ENCODE results near the gene TAAR9. TPM values are rescaled to one million over a fixed set of nuclear protein-coding genes. Genes with fewer than 3 reads are reported as not detected.
"Not testable (repeated sequence)": the region's sequence is repeated elsewhere in the genome, so short reads cannot be mapped to it uniquely, and the experiment has no call there.

The TAAR9 gene
- total RNA-seq, 2 donors from 2014 or later: not detected

DNA sequence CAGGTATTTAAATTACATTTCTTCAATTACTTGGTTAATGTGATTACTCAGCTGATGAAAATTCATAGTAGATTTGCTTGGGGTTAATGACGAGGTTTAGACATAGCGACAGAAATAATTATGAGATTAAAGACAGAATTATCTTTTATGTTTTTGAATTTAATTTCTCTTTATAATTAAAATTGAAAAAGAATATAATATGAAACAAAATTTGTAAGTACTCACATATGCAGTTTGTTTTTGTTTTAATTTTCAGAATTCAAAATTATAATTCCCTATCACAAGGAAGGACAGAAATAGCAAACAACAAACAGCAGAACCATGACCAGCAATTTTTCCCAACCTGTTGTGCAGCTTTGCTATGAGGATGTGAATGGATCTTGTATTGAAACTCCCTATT lies 14.3 kb downstream of the TAAR9 start, which contains the start of gene TAAR8:
TSS of gene TAAR8 (plus strand) at position 301 of the 400 bp plus-strand sequence. CDS start at position 322, 21 bp downstream.
- H3K27ac Mint-ChIP-seq: no peak within 1 kb of the TSS
- ATAC-seq: no peak
- no peak for DNase-seq (ENCODE audit: low spot score in 2 of 2)

DNA sequence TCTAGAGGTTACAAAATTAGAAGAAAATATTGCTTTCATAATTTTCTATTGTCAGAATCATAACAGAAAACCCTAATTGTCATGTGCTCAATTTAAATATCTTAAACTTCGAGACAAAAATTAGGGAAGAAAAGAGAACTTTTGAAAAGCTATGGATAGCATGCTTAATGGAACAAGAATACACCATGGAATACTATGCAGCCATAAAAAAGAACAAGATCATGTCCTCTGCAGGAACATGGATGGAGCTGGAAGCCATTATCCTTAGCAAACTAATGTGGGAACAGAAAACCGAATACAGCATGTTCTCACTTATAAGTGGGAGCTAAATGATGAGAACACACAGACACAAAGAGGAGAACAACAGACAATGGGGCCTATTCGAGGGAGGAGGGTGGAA lies 22.0 kb downstream of the TAAR9 start:
- H3K27ac Mint-ChIP-seq; H3K36me3 Mint-ChIP-seq; H3K9me3 Mint-ChIP-seq; ATAC-seq; DNase-seq (ENCODE audit: low spot score in 2 of 2): not testable (repeated sequence)

More for the DNA sequence above, 14.3 kb downstream of the TAAR9 start, which contains the start of gene TAAR8:
- H3K9me3 Mint-ChIP-seq: no peaks in the 10 kb centered on the region
- no peaks in the 10 kb centered on the region for H3K36me3 Mint-ChIP-seq

DNA sequence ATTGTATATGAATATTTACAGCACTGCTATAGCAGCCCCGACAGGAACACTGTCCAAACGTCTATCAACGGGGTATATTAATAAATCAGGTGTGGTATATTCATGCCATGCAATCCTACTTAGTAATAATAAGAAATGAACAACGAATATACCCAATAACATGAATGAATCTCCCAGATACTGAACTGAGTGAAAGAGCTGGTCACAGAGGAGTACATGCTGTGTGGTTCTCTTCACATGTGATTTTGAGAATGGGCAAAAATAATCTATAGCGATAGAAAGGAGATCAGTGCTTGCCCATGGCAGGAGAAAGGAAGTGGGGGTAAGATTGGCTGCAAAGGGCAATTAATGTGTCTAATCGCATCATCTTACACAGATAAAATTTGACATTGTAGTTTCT lies 28.3 kb downstream of the TAAR9 start:
- DNase-seq (ENCODE audit: low spot score in 2 of 2): no peak
- no peaks in the 10 kb centered on the region for H3K36me3 Mint-ChIP-seq
- ATAC-seq: no peak
- H3K9me3 Mint-ChIP-seq: no peaks in the 10 kb centered on the region
- H3K27ac Mint-ChIP-seq: no peak overlapping the region

DNA sequence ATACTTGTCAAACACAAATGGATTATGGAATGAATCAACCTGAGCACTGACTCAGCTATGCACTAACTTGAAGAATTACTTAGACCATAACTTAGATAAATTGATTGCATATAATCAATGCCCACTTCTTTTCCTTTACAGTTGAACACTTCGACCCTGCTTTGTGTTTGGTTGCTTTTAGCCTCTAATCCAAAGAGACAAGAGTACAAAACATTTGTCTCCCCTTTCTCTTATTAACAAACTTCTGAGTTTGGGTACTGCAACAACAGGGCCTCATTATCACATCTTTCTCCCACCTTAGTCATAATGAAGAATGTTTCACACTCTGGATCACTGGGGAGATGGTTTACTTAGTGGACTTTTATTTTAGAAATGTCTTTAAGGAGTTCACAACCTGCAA lies 29.5 kb downstream of the TAAR9 start:
- ATAC-seq: no peak
- Mint-ChIP-seq H3K27ac (no peak overlapping the region), H3K36me3 (no peaks in the 10 kb centered on the region), H3K9me3 (no peaks in the 10 kb centered on the region)
- DNase-seq (ENCODE audit: low spot score in 2 of 2): no peak

DNA sequence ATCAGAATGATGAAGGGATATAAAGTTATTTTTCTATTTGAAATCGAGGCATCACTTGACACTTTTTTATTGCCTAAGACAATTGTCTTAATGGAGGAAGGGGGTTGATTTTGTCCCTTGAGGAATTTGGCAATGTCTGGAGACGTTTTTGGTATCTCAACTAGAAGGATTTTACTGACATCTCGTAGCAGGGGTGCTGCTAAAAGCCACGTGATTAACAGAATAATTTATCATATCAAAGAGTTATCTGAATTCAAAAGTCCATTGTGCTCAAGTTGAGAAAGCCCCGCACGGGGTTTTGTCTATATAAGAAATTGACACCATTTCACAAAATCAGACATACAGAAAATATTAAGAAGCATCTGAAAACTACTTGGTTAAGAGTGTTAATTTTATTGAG lies 30.5 kb downstream of the TAAR9 start:
- no peaks in the 10 kb centered on the region for H3K36me3 Mint-ChIP-seq
- no peak overlapping the region for H3K27ac Mint-ChIP-seq
- no peaks in the 10 kb centered on the region for H3K9me3 Mint-ChIP-seq
- DNase-seq (ENCODE audit: low spot score in 2 of 2) (no peak), ATAC-seq (no peak)

DNA sequence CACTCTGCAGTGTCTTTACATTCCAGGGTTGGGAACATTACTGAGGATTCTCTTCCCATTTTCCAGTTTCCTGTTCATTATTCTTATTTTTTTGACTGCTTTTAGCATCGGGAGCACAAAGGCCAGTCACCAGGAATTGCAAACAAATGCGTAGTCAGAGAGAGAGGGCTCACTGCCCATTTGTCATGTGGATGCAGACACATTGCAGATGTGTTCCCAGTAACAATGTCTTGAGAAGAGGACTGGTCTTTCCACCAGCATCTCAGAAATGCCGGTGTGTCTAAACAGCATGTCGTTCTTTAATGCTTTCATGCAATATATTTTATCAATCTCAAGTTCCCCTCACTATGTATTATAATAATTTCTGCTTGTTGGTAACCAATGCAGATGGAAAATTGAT lies 31.1 kb downstream of the TAAR9 start:
- H3K27ac Mint-ChIP-seq: no peak overlapping the region
- H3K36me3 Mint-ChIP-seq: no peaks in the 10 kb centered on the region
- no peaks in the 10 kb centered on the region for H3K9me3 Mint-ChIP-seq
- ATAC-seq (no peak), DNase-seq (ENCODE audit: low spot score in 2 of 2) (no peak)

DNA sequence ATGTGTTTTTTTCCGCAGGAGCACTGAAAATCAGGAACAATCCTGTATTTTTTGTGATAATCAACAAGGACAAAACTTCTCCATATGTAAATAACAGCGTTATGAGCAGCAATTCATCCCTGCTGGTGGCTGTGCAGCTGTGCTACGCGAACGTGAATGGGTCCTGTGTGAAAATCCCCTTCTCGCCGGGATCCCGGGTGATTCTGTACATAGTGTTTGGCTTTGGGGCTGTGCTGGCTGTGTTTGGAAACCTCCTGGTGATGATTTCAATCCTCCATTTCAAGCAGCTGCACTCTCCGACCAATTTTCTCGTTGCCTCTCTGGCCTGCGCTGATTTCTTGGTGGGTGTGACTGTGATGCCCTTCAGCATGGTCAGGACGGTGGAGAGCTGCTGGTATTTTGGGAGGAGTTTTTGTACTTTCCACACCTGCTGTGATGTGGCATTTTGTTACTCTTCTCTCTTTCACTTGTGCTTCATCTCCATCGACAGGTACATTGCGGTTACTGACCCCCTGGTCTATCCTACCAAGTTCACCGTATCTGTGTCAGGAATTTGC lies 32.2 kb downstream of the TAAR9 start, which contains the start of gene TAAR6:
TSS of gene TAAR6 (plus strand) at position 102 of the 557 bp plus-strand sequence. CDS start at position 102, 0 bp downstream.
- ATAC-seq: no peak

DNA sequence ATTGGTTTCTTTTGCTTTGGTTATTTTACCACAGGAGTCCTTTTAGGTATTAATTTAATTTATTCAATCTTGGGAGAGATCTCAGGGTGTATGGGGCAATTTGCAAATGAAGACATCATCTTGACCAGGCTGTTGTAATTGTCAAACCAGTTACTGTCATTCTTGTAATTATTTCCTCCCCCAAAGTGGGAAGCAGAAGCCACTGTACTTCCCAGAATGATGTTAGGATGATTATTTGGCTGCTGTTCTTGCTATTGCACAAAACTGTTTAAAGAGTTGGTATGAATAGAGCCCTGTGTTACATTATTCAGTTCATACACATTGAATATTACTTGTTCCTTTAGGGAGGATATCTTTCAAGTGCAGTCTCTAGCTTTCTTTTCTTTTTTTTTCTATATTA lies 33.7 kb downstream of the TAAR9 start:
- Mint-ChIP-seq H3K9me3 (no peaks in the 10 kb centered on the region), H3K36me3 (no peaks in the 10 kb centered on the region), H3K27ac (no peak overlapping the region)
- ATAC-seq (no peak), DNase-seq (ENCODE audit: low spot score in 2 of 2) (no peak)

More for the DNA sequence above, 32.2 kb downstream of the TAAR9 start, which contains the start of gene TAAR6:
- H3K36me3 Mint-ChIP-seq: no peaks in the 10 kb centered on the region
- no peak within 1 kb of the TSS for H3K27ac Mint-ChIP-seq
- no peak for DNase-seq (ENCODE audit: low spot score in 2 of 2)
- H3K9me3 Mint-ChIP-seq: no peaks in the 10 kb centered on the region

DNA sequence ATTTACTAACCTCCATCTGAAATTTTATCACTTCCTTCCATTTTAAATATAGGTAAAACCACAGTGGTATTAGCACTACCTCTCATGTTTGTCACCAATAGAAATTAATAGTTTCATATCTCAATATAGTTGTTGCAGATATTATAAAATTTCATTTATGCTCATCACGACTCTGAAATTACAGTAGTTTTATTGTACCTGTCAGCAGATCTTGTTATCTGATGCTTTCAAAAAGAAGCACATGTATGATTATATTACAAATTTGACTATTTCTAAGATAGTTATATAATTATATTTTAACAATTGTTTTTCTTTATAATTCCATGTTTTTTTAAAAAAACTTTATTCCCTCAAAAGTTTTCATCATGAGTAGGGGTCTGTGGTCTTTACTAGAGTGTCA lies 46.6 kb downstream of the TAAR9 start:
- ATAC-seq: no peak
- no peaks in the 10 kb centered on the region for H3K36me3 Mint-ChIP-seq
- DNase-seq (ENCODE audit: low spot score in 2 of 2): no peak
- no peak overlapping the region for H3K27ac Mint-ChIP-seq
- no peaks in the 10 kb centered on the region for H3K9me3 Mint-ChIP-seq

DNA sequence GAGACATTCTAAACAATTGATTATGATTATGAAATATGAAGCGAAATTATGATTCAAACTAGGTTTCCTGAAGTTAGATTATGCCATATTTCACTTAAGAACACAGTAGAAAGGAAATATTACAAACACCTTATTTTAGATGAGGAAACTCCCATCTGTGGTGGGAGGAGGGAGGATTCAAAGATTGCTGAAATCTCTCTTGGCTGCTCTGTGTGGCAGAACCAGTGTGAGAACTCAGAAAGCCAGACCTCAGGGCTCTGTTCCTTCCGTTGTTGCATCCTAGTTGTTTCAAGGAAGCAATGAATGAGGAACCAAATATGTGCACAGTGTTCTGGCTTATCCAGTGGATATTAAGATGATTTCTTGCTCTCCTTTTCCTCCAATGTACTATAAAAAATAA lies 49.3 kb downstream of the TAAR9 start:
- ATAC-seq: no peak
- no peak overlapping the region for H3K27ac Mint-ChIP-seq
- no peak for DNase-seq (ENCODE audit: low spot score in 2 of 2)

More for the DNA sequence above, 49.3 kb downstream of the TAAR9 start:
- Mint-ChIP-seq H3K36me3 (no peaks in the 10 kb centered on the region), H3K9me3 (no peaks in the 10 kb centered on the region)

Other genes starting within 250 kb of the TAAR9 start
- gene MOXD1, start 136.8 kb upstream of the TAAR9 start, total RNA-seq: under 1 TPM in 1 of 2 donors, not detected in 1; 0.07 TPM
- 10 to 100 TPM; 15.2 to 20.3 TPM for gene STX7, start 25.2 kb upstream of the TAAR9 start, total RNA-seq
- gene TAAR8, start 14.4 kb downstream of the TAAR9 start, total RNA-seq: not detected
- not detected for gene TAAR6, start 32.0 kb downstream of the TAAR9 start, total RNA-seq
- gene TAAR5, start 51.5 kb downstream of the TAAR9 start, total RNA-seq: not detected
- not detected for gene TAAR2, start 86.0 kb downstream of the TAAR9 start, total RNA-seq
- gene TAAR1, start 120.9 kb downstream of the TAAR9 start, total RNA-seq: not detected
- not detected for gene VNN1, start 175.8 kb downstream of the TAAR9 start, total RNA-seq
- gene VNN2, start 219.6 kb downstream of the TAAR9 start, total RNA-seq: 10 to 100 TPM; 11.4 to 19.3 TPM